GM21576 (cell line): ENCODE data around the gene MUC13.

ENCODE experiments used
- ATAC-seq: cut with Tn5 transposase; IDR thresholded peaks from one replicate; pipeline ENCODE4 v1.9.1; 2021; ENCODE audit warnings: mild to moderate bottlenecking, moderate library complexity; ENCODE audit not compliant: unreplicated experiment

Gene MUC13

GRCh38 chr3:124950026-124950425 is 15.5 kb upstream of the MUC13 start:
- ATAC-seq: no peak

GRCh38 chr3:124942613-124943012 is 8.1 kb upstream of the MUC13 start:
- no peak for ATAC-seq

GRCh38 chr3:124941771-124942170 is 7.2 kb upstream of the MUC13 start:
- ATAC-seq: no peak

- ATAC-seq: no peak
Measured at GRCh38 chr3:124939661-124940060, 5.1 kb upstream of the MUC13 start.

GRCh38 chr3:124938896-124939295 is 4.3 kb upstream of the MUC13 start:
- ATAC-seq: no peak

- ATAC-seq: no peak
Measured at GRCh38 chr3:124937049-124937448, 2.5 kb upstream of the MUC13 start.

GRCh38 chr3:124935794-124936542 is 1.4 kb upstream of the MUC13 start:
- no peak for ATAC-seq

- ATAC-seq: peak; percentile 68
Measured at GRCh38 chr3:124935264-124935663, 713 bp upstream of the MUC13 start.

DNA sequence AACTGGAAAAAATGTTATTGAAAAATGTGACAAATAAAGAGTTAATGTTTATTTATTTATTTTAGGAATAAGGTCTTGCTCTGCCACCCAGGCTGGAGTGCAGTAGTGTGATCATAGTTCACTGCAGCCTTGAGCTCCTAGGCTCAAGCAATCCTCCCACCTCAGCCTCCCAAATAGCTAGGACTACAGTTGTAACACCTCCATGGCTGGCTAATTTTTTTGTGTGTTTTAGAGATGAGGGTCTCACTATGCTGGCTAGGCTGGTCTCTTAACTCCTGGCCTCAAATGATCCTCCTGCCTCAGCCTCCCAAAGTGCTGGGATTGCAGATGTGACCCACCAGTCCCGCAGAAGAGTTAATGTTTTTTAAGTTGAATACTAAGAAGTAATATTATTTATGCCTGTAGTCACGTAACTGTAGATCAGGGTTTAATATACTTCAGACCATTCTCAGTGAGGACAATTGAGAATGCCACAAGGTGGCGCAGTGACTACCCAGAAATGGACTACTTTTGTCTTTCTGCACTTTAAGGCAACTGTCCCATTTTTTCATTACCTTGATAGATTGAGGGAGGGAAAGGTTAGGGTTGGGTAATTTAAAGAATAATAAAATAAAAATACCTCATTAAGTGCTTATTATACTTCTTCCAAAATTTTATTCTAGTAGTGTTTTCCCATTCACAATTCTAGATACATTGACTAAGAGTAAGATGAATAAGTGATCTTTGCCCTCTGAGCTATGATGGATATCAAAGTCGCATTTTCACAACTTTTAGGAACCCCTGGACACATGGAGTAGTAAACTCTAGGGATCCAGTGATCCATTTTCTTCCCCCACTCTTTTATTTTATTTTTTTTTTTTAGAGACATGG is 6.0 kb downstream of the MUC13 start:
- no peak for ATAC-seq

GRCh38 chr3:124927574-124928045 is 6.9 kb downstream of the MUC13 start:
- peak; percentile 75 for ATAC-seq

DNA sequence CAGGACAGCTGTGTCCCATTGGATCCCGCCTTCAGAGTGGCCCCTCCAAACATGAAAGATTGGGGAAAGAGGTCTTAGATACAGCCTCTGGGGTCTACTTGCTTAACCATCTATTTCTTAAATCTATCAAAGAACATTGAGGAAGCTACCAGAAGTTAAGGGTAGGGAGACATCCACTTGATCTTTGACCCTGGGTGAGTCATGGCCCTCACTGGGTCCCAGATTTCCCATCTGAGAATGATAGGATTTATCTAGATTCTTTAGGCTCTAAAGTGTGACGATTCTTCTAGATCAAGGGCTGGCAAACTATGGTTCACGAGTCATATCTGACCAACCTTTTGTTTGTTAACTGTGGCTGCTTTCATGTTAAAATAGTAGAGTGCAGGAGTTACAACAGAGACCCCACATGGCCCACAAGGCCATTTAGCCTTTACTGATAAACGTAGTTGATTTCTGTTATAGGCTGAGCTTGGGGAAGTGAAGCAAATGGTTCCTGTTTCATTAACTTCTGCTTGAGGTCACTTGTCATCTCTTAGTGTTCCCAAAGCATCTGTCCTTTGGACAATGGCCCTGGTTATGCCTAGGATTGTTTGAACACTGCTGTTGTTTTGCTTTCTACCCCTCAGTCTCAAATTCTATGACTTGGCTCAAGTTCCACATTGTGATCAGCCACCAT is 8.0 kb downstream of the MUC13 start:
- ATAC-seq: no peak

DNA sequence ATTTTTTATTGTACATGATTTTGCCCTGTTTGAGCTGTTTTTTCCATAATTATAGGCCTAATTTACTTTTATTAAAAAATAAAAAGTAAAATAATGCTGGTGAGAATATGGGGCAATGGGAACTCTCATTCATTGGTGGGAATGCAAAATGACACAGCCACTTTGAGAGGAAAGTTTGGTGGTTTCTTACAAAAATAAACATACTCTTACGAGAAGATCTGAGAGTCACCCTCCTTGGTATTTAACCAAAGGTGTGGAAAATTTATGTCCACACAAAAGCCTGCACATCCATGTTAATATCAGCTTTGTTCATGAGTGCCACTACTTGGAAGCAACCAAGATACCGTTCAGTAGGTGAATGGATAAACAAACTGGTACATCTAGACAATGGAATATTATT is 9.8 kb downstream of the MUC13 start:
- no peak for ATAC-seq

GRCh38 chr3:124923833-124924232 is 10.7 kb downstream of the MUC13 start:
- no peak for ATAC-seq

DNA sequence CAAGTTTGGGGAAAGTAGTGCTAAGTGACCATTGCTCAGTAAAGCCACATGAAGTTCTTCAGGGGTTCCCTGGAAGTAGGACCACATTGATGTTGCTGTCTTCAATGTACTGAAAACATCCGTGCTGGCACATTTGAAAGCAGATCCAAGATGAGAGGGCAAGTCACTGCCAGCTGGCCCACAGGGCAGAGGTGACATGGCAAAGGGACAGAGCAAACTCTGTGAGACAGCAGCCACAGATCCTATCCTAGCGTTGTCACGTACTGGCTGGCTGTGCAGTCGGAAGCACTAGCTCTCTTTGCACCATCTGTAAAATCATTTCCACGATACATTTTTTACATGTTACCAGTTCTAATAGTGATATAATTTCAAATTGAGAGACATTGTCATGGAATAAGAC is 13.8 kb downstream of the MUC13 start:
- ATAC-seq: no peak

- ATAC-seq: no peak
Measured at GRCh38 chr3:124919756-124920155, 14.8 kb downstream of the MUC13 start.

- no peak for ATAC-seq
Measured at GRCh38 chr3:124918524-124918923, 16.0 kb downstream of the MUC13 start.

DNA sequence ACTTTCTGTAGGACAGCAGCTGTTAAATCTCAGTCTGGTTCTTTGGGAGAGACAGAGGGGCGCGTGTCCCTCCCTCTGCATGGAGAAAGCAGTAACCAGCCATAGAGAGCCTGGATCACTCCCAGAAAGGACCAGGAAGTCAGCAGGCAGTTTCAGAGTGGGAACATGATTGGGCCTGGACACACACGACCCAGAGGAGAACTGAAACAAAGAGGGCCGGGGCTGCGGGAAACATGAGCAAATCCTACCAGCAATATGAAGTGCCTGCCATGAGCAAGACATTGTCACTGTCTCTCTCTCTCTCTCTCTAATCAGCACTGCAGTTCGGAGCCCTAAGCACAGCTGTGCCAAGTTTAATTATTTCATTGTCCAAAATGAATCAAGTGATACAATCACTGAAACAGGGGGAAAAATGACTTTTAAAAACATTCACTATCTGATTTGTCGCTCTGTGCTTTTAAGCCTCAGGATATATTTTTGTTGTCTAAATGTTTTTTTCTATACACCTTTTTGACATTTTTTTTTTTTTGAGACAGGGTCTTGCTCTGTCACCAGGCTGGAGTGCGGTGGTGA is 17.6 kb downstream of the MUC13 start:
- no peak for ATAC-seq

- ATAC-seq: no peak
Measured at GRCh38 chr3:124915254-124915653, 19.3 kb downstream of the MUC13 start.

GRCh38 chr3:124907957-124908356 is 26.6 kb downstream of the MUC13 start:
- ATAC-seq: no peak

- no peak for ATAC-seq
Measured at GRCh38 chr3:124904835-124905492, 29.6 kb downstream of the MUC13 start.
